ENCODE measurements around the gene MRNIP. TPM values are rescaled to one million over a fixed set of nuclear protein-coding genes. Genes with fewer than 3 reads are reported as not detected.

The MRNIP gene
- total and polyA plus RNA-seq, 2 experiments from 2014 or later, result 28.8 to 57.5 TPM

GRCh38 chr5:179904463-179905160 lies 46.0 kb upstream of the MRNIP start:
- no peak for TF ChIP-seq CTCF (IDR thresholded peaks at IDR 0.05; ENCODE audit: low read depth, low read length)
- H3K36me3 ChIP-seq, result no peaks in the 10 kb centered on the region
- H3K9me3 ChIP-seq (ENCODE audit: low read depth), result no peaks in the 10 kb centered on the region
- no peak overlapping the region for H3K27ac ChIP-seq
- no peaks in the 10 kb centered on the region for H3K27me3 ChIP-seq
- no peak overlapping the region for H3K4me3 ChIP-seq
- DNase-seq (ENCODE audit: low read depth in 1 of 2, low spot score in 1 of 2), result no peak
- H3K4me1 ChIP-seq (ENCODE audit: low read depth), result peaks cover 7% of the 10 kb centered on the region

- H3K27me3 ChIP-seq, result no peaks in the 10 kb centered on the region
These were observed 44.1 kb upstream of the MRNIP start for GRCh38 chr5:179902763-179903158.

GRCh38 chr5:179901915-179902762 lies 43.5 kb upstream of the MRNIP start:
- no peak for DNase-seq (ENCODE audit: low read depth in 1 of 2, low spot score in 1 of 2)
- H3K27me3 ChIP-seq, result no peaks in the 10 kb centered on the region
- peaks cover 7% of the 10 kb centered on the region for H3K4me1 ChIP-seq (ENCODE audit: low read depth)
- H3K27ac ChIP-seq, result no peak overlapping the region
- no peak overlapping the region for H3K4me3 ChIP-seq
- TF ChIP-seq CTCF (IDR thresholded peaks at IDR 0.05; ENCODE audit: low read depth, low read length), result no peak
- peaks cover 14% of the 10 kb centered on the region for H3K36me3 ChIP-seq
- H3K9me3 ChIP-seq (ENCODE audit: low read depth), result no peaks in the 10 kb centered on the region

More at GRCh38 chr5:179902763-179903158, 44.1 kb upstream of the MRNIP start:
- Histone ChIP-seq H3K36me3 (peaks cover 10% of the 10 kb centered on the region), H3K4me3 (no peak overlapping the region), H3K9me3 (ENCODE audit: low read depth) (no peaks in the 10 kb centered on the region), H3K4me1 (ENCODE audit: low read depth) (peaks cover 7% of the 10 kb centered on the region), H3K27ac (no peak overlapping the region)
- TF ChIP-seq CTCF (IDR thresholded peaks at IDR 0.05; ENCODE audit: low read depth, low read length), result no peak
- DNase-seq (ENCODE audit: low read depth in 1 of 2, low spot score in 1 of 2), result no peak

GRCh38 chr5:179901462-179901861 lies 42.8 kb upstream of the MRNIP start:
- Histone ChIP-seq H3K36me3 (peaks cover 17% of the 10 kb centered on the region), H3K27me3 (no peaks in the 10 kb centered on the region), H3K27ac (no peak overlapping the region), H3K9me3 (ENCODE audit: low read depth) (no peaks in the 10 kb centered on the region), H3K4me3 (no peak overlapping the region), H3K4me1 (ENCODE audit: low read depth) (peaks cover 2% of the 10 kb centered on the region)
- TF ChIP-seq CTCF (IDR thresholded peaks at IDR 0.05; ENCODE audit: low read depth, low read length), result no peak
- no peak for DNase-seq (ENCODE audit: low read depth in 1 of 2, low spot score in 1 of 2)

- no peak overlapping the region for H3K27ac ChIP-seq
- H3K9me3 ChIP-seq (ENCODE audit: low read depth), result no peaks in the 10 kb centered on the region
- no peak for TF ChIP-seq CTCF (IDR thresholded peaks at IDR 0.05; ENCODE audit: low read depth, low read length)
- peaks cover 17% of the 10 kb centered on the region for H3K36me3 ChIP-seq
- no peak for DNase-seq (ENCODE audit: low read depth in 1 of 2, low spot score in 1 of 2)
- H3K27me3 ChIP-seq, result no peaks in the 10 kb centered on the region
- no peak overlapping the region for H3K4me3 ChIP-seq
- no peaks in the 10 kb centered on the region for H3K4me1 ChIP-seq (ENCODE audit: low read depth)
These were observed 42.1 kb upstream of the MRNIP start for GRCh38 chr5:179900711-179901110.
